ENCODE measurements around the gene RPS27L.
A peak's percentile ranks its signal among the peaks of the same experiment; 100 is the strongest.
"Not testable (repeated sequence)": the region's sequence is repeated elsewhere in the genome, so short reads cannot be mapped to it uniquely, and the experiment has no call there.

The RPS27L gene

DNA sequence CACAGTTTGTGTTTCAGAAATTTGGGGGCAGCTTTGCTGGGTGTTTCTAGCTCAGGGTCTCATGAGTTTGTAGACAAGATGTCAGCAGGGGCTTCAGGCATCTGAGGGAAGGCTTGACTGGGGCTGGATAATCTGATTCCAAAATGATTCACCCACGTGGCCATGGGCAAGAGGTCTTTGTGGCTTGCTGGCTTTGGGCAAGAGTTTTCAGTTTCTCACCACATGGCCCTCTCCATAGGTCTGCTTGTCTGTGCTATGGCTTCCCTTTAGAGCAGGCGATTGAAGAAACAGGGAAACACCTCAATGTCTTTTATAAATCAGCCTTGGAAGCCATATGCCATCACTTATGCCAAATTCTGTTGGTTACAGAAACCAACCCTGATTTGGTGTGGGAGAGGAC lies 11.9 kb downstream of the RPS27L start:
- DNase-seq (ENCODE audit: low spot score) (no peak), FAIRE-seq (no peak)

DNA sequence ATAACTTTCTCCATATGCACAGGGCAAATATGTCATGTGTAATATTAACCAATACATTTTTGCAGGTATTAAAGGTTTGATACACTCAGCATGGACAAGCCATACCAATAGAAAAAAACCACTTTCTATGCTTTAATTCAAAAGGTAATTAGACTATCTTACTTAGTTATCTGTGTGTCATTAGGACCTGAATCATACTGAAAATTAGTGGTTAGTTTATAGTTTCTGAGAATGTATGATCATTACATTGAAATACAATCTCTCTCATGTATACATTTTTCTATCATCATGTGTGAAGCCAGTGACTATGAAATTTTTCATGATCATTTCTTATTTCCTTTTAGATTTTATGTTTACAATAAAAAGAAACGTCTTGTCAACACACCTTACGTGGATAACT lies 16.3 kb downstream of the RPS27L start:
- DNase-seq (ENCODE audit: low spot score) (no peak), FAIRE-seq (no peak)

DNA sequence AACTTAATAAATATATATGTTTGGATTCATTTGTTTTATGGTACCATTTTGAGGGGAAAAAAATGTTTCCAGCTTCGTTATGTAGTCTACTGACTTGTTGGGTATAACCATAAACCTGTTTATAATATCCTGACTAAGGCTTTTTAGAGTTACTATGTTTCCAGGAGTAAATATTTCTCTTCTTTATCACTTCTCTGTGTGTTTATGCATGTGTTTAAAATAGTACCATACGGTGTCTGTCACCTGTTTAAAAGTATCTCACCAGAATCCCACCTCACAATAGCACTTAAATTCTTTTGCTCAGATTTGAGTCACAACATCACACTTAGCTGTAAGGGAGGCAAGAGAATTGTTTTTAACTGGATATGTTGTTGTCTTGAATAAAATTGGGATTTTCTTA lies 20.5 kb downstream of the RPS27L start:
- no peak for FAIRE-seq
- DNase-seq (ENCODE audit: low spot score), result no peak

DNA sequence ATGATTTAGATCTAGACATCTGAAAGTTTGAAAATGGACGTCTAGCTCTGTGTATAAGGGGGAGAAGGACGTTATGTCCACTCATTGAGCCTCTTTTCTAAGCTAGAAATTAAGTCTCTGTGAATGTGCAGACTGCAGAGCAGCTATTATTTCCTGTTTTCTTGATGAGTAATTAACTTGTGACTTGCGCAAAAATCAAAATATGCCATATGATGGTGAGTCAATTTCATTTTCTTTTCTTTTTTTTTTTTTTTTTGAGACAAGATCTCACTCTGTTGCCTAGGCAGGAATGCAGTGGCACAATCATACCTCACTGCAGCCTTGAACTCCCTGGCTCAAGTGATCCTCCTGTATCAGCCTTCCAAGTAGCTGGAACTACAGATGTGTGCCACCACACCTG lies 21.5 kb downstream of the RPS27L start:
- DNase-seq (ENCODE audit: low spot score) (no peak), FAIRE-seq (no peak)

DNA sequence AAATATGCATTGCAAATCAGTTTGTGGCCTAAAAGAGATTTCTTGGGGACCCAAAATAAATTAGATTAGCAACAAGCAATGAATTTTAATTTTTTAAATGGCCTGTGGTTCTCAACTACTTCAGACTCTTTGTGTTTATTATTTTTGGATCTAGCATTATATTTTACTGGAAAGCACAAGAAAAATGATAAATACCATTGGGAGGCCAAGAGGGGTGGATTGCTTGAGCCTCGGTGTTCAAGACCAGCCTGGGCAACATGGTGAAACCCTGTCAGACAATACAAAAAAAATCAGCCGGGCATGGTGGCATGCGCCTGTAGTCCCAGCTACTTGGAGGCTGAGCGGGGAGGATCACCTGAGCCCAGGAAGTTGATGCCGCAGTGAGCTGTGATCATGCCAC lies 22.0 kb downstream of the RPS27L start:
- no peak for FAIRE-seq
- DNase-seq (ENCODE audit: low spot score), result no peak

DNA sequence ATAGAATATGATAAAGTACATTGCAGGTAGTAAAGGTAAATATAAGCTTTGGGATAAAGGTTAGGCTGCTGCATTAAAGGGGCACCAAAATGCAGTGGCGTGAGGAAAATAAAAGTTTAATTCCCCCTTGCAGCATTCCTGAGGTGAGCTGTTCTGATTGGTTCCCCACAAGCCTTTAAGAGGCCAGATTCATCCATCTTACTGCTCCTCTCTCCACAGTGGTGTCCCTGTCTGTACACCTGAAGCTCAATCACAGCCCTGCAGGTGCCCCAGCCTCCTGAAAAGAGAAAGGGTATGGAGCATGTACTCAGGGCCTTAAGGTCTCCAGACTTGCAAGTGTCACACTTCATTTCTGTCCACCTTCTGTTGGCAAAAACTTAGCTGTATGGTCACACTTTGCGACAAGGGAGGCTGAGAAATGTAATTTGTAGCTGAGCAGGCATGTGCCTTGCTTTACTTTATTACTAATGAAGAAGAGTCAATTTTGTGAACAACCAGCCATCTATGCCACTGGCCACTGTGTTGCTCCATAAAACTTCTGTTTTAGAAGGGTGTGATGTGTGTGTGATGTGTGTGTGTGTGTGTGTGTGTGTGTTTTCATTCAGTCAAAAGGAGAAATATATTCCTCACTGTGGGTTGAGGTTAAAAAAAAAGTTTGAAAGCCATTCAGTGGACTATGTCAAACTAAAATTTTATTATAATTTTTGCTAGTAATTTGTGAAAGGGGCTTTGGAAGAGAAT lies 22.9 kb downstream of the RPS27L start:
- FAIRE-seq (peak; percentile 32), DNase-seq (ENCODE audit: low spot score) (no peak)

DNA sequence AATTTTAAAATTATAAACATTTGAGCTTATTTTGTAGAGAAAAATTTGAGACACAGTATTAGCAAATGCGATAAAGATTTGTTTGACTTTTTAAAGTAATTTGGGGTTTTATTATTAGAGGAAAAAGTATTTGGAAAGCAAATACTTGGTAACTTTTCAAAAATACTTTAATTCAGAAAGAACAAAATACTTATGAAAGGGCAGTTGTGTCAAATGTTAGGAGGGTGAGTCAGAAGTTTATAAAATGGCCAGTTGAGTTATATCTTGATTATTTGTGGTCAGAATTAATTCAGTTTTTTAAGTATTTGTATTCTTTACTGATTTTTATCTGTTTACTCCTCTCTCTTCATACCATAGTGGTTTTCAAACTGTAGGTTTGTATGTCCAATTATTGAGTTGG lies 23.5 kb downstream of the RPS27L start:
- FAIRE-seq (no peak), DNase-seq (ENCODE audit: low spot score) (no peak)

DNA sequence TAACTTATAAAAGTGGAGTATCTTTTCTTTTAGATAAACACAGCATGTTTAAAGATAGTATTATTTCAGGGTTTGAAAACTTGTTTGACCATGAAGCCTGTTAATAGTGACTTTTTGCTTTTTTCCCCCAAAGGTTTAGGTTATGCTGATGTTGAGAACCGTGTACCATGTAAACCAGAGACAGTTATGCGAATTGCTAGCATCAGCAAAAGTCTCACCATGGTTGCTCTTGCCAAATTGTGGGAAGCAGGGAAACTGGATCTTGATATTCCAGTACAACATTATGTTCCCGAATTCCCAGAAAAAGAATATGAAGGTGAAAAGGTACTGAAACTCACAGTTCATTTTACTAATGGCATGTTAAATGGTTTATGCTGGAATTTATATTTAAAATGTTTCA lies 30.6 kb downstream of the RPS27L start:
- no peak for DNase-seq (ENCODE audit: low spot score)
- FAIRE-seq, result no peak

DNA sequence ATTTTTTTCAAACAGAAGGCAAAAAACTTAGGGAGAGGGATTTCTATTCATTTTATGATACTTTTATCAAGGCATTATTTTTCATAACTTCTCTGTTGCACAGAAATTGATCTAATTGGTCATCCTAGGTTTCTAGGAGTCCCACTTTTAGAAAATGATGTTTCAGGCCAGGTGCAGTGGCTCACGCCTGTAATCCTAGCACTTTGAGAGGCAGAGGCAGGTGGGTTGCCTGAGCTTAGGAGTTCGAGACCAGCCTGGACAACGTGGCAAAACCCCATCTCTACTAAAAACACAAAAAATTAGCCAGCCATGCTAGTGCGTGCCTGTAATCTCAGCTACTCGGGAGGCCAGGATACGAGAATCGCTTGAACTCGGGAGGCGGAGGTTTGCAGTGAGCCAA lies 32.8 kb downstream of the RPS27L start:
- DNase-seq (ENCODE audit: low spot score) (no peak), FAIRE-seq (no peak)

DNA sequence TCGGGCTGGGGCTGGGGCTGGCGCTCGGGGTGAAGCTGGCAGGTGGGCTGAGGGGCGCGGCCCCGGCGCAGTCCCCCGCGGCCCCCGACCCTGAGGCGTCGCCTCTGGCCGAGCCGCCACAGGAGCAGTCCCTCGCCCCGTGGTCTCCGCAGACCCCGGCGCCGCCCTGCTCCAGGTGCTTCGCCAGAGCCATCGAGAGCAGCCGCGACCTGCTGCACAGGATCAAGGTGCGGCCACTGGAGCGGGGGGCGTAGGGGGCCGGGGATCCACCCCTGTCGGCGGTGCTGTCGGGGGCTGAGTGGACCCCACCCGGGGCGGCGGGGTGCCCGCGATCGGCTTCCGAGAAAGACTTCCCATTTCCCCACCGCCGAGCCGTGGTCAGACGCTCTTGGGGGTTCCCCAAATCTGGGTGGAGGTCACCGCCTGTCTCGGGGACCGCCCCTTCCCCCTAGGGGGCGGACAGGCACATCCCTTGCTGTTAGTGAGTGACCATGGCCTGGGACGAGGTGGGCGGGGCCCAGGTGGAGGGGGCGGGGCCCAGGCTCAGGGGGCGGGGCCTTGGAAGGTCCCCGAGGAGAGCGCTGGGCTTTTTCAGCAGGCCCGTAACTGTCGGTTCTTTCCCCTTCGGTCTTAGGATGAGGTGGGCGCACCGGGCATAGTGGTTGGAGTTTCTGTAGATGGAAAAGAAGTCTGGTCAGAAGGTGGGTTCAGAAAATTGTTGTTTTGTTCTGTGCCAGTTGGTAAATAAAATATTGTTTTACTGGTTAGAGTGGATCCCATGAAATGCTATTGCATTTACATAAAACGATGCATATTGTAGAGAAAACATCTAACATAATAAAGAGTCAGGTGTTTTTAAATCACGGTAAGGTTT lies 35.0 kb downstream of the RPS27L start:
- FAIRE-seq (peak; percentile 96), DNase-seq (ENCODE audit: low spot score) (peak; percentile 96)

DNA sequence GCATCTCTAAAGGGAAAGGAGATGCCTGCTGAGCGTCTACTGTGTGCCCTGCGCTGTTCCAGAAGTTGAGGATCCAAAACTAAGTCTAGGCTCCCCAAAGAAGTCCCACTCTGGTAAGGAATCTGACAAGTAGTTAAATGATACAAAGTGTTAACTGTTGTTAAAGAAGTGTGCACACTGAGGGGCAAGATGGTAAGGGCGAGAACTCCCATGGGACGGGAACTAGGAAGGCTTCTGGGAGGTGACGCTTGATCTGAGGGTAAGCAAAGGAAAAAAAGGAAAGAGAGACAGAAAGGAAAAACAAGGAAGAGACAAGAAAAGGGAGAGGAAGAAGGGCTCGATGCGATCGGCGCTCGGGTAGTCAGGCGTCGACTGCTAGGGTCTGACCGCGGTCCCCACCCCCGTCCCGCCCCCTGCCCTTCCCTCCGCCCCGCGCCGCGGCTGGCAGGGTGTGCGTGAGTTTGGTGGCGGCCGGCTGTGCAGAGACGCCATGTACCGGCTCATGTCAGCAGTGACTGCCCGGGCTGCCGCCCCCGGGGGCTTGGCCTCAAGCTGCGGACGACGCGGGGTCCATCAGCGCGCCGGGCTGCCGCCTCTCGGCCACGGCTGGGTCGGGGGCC lies 35.8 kb downstream of the RPS27L start, which contains the start of gene LACTB:
Gene LACTB, plus strand, starts transcription at position 480 of the 620 bp plus-strand sequence. Its CDS starts 11 bp downstream, at position 491.
- DNase-seq (ENCODE audit: low spot score) (peak; percentile 95), FAIRE-seq (peak; percentile 88)

DNA sequence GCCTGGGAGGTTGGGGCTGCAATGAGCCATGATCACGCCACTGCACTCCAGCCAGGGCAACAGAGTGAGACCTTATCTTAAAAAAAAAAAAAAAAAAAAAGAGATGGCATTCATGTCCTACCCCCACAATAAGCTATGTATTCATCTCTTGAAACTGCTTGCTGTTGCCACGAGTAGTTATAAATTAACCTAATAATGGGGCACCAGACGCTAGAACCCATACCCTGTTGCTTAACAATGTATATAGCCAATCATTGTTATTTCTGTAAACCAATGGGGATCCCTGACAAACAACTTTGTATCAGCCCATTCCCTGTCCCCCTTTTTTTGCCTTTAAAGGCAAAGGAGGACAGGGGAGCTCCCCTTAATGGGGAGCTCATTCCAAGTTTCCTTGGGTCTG lies 38.4 kb downstream of the RPS27L start:
- peak; percentile 17 for FAIRE-seq
- no peak for DNase-seq (ENCODE audit: low spot score)

DNA sequence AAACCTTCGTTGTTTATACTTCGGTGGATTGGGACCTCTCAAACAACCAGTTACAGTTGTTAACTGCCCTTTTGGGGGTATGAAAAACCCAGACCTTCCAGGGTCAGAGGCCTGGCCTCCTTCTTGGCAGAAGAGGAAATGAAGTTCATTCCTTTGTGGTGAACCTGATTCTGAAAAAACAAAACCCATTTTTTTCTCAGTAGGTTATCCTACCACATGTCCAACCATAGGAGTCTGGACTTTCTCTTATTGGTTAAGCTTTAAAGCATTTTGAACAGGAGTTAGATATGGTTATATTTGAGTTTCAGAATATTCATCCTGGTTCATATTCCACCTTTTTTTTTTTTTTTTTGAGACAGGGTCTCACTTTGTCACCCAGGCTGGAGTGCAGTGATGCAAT lies 42.8 kb downstream of the RPS27L start:
- DNase-seq (ENCODE audit: low spot score) (no peak), FAIRE-seq (no peak)

DNA sequence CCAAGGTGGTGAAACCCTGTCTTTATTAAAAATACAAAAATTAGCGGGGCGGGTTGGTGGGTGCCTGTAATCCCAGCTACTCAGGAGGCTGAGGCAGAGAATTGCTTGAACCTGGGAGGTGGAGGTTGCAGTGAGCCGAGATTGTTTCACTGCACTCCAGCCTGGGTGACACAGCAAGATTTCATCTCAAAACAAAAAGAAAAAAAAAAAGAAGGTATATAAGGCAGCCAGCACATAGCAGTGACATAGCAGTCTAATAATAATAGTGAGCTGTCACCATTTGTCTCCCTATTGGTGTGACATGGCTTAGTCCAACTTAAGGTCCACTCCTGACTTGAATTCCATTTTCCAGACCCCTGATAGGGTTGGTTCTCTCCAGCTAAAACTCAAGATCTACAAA lies 44.4 kb downstream of the RPS27L start:
- FAIRE-seq (no peak), DNase-seq (ENCODE audit: low spot score) (no peak)

DNA sequence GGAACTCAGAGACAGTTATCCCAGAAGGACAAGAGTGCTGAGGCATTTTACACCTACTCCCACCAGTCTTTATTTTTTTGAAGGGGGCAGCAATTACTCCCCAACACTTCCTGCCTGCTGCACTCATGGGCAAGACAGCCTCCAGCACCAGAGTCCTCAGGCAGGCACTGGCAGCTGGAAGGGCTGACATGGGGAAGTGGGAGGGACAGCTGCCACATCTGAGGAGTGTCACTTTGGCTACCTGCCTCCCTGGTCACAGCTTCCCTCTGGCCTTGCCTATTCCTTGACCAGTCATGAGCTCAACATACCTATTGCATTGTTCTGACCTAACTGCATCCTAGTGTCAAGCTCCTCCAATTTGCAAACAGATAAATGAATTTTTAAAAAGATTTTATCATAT lies 45.8 kb downstream of the RPS27L start:
- DNase-seq (ENCODE audit: low spot score) (no peak), FAIRE-seq (peak; percentile 62)

DNA sequence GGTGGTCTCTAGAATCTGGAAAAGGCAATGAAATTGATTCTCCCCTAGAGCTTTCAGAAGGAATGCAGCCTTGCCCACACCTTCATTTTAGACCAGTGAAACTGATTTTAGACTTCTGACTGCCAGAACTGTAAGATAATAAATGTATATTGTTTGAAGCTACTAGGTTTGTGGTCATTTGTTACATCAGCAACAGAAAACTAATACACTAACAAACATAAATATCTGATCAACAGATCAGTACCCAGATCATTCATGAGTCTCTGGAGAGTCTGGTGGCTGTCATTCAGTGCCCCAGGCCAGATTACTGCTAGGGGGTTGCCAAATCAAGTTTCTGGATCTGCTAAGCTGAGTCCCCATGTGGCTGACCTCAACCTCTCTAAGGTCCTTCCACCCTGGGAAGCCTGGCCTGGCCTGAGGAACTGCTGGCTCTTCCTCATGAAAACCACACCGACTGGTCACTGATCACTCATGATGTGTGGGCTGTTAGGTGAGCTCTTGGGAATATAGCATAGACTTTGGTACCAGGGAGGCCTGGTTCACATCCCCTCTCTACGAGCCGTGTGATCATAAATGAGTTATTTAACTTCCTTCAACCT lies 46.8 kb downstream of the RPS27L start:
- DNase-seq (ENCODE audit: low spot score), result no peak
- FAIRE-seq, result no peak

DNA sequence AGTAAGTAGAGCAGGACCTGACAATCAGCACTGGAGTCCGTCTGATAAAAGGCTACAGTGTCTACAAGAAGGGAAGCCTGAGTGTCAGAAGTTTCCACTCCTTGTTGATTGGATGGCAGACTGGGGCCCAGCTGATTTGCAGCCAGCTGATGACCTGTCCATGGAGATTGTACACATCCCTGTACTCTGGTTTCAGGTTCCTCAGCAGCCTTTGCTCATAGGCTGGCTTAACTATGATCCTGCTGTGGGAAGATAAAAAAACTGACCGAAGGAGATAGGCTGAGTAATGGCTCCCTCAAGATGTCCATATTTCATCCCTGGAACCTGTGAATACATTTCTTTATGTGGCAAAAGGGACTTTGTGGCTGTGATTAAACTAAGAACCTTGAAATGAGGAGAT lies 47.4 kb downstream of the RPS27L start:
- DNase-seq (ENCODE audit: low spot score), result no peak
- FAIRE-seq, result no peak

DNA sequence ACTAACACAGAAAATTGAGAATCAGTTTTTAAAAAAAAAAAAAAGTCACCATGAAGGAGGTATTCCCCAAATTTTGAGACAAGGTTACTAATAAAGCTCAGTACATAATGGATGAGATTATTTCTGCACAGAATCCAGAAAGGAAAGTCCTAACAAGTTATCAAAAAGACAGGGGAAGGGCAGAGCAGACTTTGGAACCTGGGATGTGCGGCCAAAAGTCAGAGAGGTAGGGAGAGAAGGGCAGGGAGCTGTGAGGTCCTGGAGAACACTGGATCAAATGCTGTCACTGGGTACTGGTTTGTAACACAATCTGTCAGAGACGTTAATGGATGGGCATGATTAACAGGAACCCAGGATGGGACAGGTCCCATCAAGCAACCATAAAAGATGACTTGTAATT lies 47.8 kb downstream of the RPS27L start:
- FAIRE-seq (no peak), DNase-seq (ENCODE audit: low spot score) (no peak)

DNA sequence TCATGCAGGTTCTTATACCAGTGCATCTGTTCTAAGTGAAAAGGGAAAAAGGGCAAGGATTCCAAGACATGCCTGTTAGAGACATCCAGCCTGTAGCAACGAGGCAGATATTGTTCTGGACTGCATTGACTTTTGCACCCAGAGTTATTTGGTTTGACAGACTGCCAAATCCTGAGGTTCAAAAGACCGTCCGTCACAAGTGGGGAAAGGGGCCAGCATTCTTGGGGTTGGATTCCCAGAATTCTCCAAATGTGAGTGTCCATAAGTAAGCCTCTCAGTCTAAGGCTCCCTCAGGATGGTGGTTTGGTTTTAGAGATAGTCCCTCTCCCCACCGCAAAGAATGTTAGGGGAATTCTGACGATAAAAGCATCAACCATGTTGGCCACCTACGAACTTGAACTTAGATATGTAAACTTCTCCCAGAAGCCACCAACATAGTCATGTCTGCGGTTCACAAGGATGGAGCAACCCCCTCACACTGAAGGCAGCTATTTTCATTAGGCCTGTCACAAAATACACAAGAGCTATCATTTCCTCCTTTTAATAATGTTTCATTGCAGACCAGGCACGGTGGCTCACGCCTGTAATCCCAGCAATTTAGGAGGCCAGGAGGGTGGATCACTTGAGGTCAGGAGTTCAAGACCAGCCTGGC lies 49.3 kb downstream of the RPS27L start:
- peak; percentile 87 for FAIRE-seq
- peak; percentile 92 for DNase-seq (ENCODE audit: low spot score)

DNA sequence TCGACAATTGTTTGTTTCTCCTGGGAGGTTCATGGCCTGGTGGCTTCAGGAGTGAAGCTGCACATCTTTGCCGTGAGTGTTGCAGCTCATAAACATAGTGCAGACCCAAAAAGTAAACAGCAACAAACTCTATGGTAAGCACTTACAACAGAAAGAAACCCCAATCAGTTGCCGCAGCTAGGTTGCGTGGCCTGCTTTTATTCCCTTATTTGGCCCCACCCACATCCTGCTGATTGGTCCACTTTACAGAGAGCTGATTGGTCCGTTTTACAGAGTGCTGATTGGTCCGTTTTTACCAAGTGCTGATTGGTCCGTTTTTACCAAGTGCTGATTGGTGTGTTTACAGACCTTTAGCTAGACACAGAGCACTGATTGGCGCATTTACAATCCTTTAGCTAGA lies 51.9 kb downstream of the RPS27L start:
- not testable (repeated sequence) for DNase-seq (ENCODE audit: low spot score); FAIRE-seq

DNA sequence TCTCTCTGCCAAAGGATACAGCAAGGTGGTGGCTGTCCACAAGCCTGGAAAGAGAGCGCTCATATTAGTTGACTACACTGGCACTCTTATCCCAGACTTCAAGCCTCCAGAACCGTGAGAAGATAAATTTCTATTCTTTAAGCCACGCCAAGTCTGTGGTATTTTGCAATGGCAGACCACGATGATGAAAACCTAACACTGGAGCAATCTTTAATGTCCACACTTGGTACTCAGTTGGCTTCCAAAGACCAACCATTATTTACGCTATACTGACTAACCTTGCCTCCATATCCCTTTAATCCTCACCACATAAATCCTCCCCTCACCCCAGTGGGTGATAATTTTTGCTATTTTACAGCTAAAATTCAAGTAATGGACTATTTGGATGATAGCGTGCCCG lies 52.5 kb downstream of the RPS27L start:
- FAIRE-seq (no peak), DNase-seq (ENCODE audit: low spot score) (no peak)

All from urothelium cell line (cell line).